Measurements from ENCODE around the gene STAG3.

DNA sequence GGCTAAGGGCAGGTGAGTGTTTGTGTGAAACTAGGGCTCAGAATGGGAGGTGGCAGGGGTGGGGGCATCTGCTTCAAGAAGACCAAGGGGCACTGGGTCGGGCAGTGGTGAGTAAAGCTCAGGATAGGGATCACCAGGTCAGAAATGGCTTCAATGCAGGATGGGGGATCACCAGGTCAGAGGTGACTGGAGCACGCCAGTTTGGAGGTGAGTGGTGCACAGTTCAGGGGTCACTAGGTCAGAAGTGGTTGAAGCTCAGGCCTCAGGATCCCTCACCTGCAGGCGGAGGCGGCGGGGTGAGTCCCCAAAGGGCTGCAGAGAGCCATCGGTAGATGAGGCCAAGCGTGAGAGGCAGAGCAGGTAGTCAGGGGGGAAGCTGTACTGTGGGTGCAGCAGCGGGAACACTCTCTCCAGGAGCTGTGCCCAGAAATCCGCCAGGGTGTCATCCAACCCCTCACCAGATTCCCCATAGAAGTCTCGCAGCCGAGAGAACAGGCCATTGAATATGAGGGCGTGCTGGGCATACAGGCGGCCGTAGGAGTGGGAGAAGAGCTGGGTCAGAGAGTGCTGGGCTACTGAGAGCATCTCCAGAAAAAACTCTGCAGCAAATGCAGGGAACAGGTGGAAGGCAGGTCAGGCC, 2.3 kb upstream of the STAG3 start:
- TF ChIP-seq POLR2A (IDR thresholded peaks at IDR 0.05) = no peak
- TF ChIP-seq, protein P1, sequence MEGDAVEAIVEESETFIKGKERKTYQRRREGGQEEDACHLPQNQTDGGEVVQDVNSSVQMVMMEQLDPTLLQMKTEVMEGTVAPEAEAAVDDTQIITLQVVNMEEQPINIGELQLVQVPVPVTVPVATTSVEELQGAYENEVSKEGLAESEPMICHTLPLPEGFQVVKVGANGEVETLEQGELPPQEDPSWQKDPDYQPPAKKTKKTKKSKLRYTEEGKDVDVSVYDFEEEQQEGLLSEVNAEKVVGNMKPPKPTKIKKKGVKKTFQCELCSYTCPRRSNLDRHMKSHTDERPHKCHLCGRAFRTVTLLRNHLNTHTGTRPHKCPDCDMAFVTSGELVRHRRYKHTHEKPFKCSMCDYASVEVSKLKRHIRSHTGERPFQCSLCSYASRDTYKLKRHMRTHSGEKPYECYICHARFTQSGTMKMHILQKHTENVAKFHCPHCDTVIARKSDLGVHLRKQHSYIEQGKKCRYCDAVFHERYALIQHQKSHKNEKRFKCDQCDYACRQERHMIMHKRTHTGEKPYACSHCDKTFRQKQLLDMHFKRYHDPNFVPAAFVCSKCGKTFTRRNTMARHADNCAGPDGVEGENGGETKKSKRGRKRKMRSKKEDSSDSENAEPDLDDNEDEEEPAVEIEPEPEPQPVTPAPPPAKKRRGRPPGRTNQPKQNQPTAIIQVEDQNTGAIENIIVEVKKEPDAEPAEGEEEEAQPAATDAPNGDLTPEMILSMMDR (IDR thresholded peaks at IDR 0.05) = no peak
